H9 (cell line): ENCODE measurements around the gene GPC6. TPM values are rescaled to one million over a fixed set of nuclear protein-coding genes. Genes with fewer than 3 reads are reported as not detected.

Experiments
- DNase-seq: peaks from one replicate; pipeline ENCODE4 v3.0.0-alpha.2; 2017
- H2AFZ ChIP-seq: one replicate; pipeline ENCODE4 v1.6.1; 2013; ENCODE audit warnings: mild to moderate bottlenecking, low read length, control low read depth, moderate library complexity
- H2AK5ac ChIP-seq: 2 replicates; pipeline ENCODE4 v1.6.1; 2013; ENCODE audit warnings: low read length, control low read depth, mixed read lengths; ENCODE audit not compliant: insufficient read length
- H2BK120ac ChIP-seq: one replicate; pipeline ENCODE4 v1.6.1; 2013; ENCODE audit warnings: low read depth, mild to moderate bottlenecking, low read length, control low read depth, inconsistent platforms; ENCODE audit not compliant: poor library complexity, severe bottlenecking
- H2BK12ac ChIP-seq: 2 replicates; pipeline ENCODE4 v1.6.1; 2013; ENCODE audit warnings: low read length, control low read depth, mixed read lengths, low read depth; ENCODE audit not compliant: insufficient read length
- H2BK15ac ChIP-seq: 2 replicates; pipeline ENCODE4 v1.6.1; 2013; ENCODE audit warnings: low read depth, low read length, control low read depth
- H2BK20ac ChIP-seq: one replicate; pipeline ENCODE4 v1.6.1; 2013; ENCODE audit warnings: low read depth, mild to moderate bottlenecking, low read length, control low read depth, inconsistent platforms; ENCODE audit not compliant: poor library complexity, severe bottlenecking
- H2BK5ac ChIP-seq: 2 replicates; pipeline ENCODE4 v1.6.1; 2013; ENCODE audit warnings: low read length, control low read depth, mixed read lengths; ENCODE audit not compliant: insufficient read length
- H3K14ac ChIP-seq: 2 replicates; pipeline ENCODE4 v1.6.1; 2013; ENCODE audit warnings: low read length, control low read depth; ENCODE audit not compliant: insufficient read depth
- H3K18ac ChIP-seq: 2 replicates; pipeline ENCODE4 v1.6.1; 2013; ENCODE audit warnings: low read depth, mild to moderate bottlenecking, mixed read lengths, low read length, control low read depth; ENCODE audit not compliant: insufficient read length
- H3K23ac ChIP-seq: 2 replicates; pipeline ENCODE4 v1.6.1; 2013; ENCODE audit warnings: low read length, control low read depth, mixed read lengths, low read depth; ENCODE audit not compliant: insufficient read length
- H3K23me2 ChIP-seq: 2 replicates; pipeline ENCODE4 v1.6.1; 2013; ENCODE audit warnings: low read depth, mild to moderate bottlenecking, mixed read lengths, low read length, control low read depth; ENCODE audit not compliant: insufficient read length, poor library complexity, severe bottlenecking
- H3K27ac ChIP-seq: 2 replicates; pipeline ENCODE4 v1.5.1; 2013; ENCODE audit warnings: low read length, control low read depth, mixed read lengths, low read depth; ENCODE audit not compliant: insufficient read length
- H3K27me3 ChIP-seq: 2 replicates; pipeline ENCODE4 v1.6.1; 2013; ENCODE audit warnings: low read length, control low read depth, inconsistent platforms; ENCODE audit not compliant: insufficient read depth
- H3K4ac ChIP-seq: 2 replicates; pipeline ENCODE4 v1.6.1; 2013; ENCODE audit warnings: low read depth, mild to moderate bottlenecking, control low read depth, inconsistent platforms, low read length, moderate library complexity
- H3K4me1 ChIP-seq: 2 replicates; pipeline ENCODE4 v1.6.1; 2013; ENCODE audit warnings: low read length, control low read depth, inconsistent platforms; ENCODE audit not compliant: insufficient read depth
- H3K4me2 ChIP-seq: 2 replicates; pipeline ENCODE4 v1.6.1; 2013; ENCODE audit warnings: low read length, control low read depth, mixed read lengths; ENCODE audit not compliant: insufficient read length, insufficient read depth
- H3K56ac ChIP-seq: 2 replicates; pipeline ENCODE4 v1.6.1; 2013; ENCODE audit warnings: low read depth, mild to moderate bottlenecking, mixed read lengths, low read length, control low read depth; ENCODE audit not compliant: insufficient read length
- H3K79me1 ChIP-seq: 2 replicates; pipeline ENCODE4 v1.6.1; 2013; ENCODE audit warnings: low read depth, mild to moderate bottlenecking, moderate library complexity, low read length, control low read depth, inconsistent platforms; ENCODE audit not compliant: insufficient read depth, poor library complexity, severe bottlenecking
- H3K79me2 ChIP-seq: 2 replicates; pipeline ENCODE4 v1.6.1; 2013; ENCODE audit warnings: low read length, control low read depth, inconsistent platforms; ENCODE audit not compliant: insufficient read depth
- H3K9ac ChIP-seq: 2 replicates; pipeline ENCODE4 v1.6.1; 2013; ENCODE audit warnings: low read length, control low read depth, mixed read lengths; ENCODE audit not compliant: insufficient read length; ENCODE audit errors: extremely low read depth
- H3K9me3 ChIP-seq: one replicate; pipeline ENCODE4 v1.6.1; 2013; ENCODE audit warnings: low read depth, low read length, inconsistent platforms; ENCODE audit not compliant: control insufficient read depth
- H3T11ph ChIP-seq: one replicate; pipeline ENCODE4 v1.6.1; 2013; ENCODE audit warnings: mild to moderate bottlenecking, low read length, control low read depth, inconsistent platforms
- H4K20me1 ChIP-seq: one replicate; pipeline ENCODE4 v1.6.1; 2013; ENCODE audit not compliant: control insufficient read depth, insufficient read length, insufficient read depth
- H4K5ac ChIP-seq: 2 replicates; pipeline ENCODE4 v1.6.1; 2013; ENCODE audit warnings: low read depth, mild to moderate bottlenecking, mixed read lengths, low read length, control low read depth; ENCODE audit not compliant: insufficient read length
- H4K8ac ChIP-seq: replicated peaks from 2 replicates; pipeline ENCODE4 v1.6.1; 2013; ENCODE audit warnings: low read length, control low read depth, mixed read lengths, low read depth; ENCODE audit not compliant: insufficient read length
- H4K91ac ChIP-seq: 2 replicates; pipeline ENCODE4 v1.6.1; 2013; ENCODE audit warnings: low read depth, mild to moderate bottlenecking, moderate library complexity, mixed read lengths, low read length, control low read depth; ENCODE audit not compliant: insufficient read length
- H3K27ac Mint-ChIP-seq, 3 experiments: 2 replicates in 2 of 3; 3 replicates in 1 of 3; pipeline ENCODE4 v1.8.0; 2020 to 2021; ENCODE audit warnings: mixed read lengths in 3 of 3, mild to moderate bottlenecking in 1 of 3, moderate library complexity in 1 of 3
- H3K27me3 Mint-ChIP-seq: 2 replicates; pipeline ENCODE4 v1.8.0; 2021; ENCODE audit warnings: low read depth, mild to moderate bottlenecking, moderate library complexity, mixed read lengths
- H3K36me3 Mint-ChIP-seq, 3 experiments: 2 replicates in 2 of 3; 3 replicates in 1 of 3; pipeline ENCODE4 v1.8.0; 2020 to 2021; ENCODE audit warnings: low read depth in 3 of 3, mixed read lengths in 3 of 3; ENCODE audit not compliant: insufficient read depth in 1 of 3
- H3K4me1 Mint-ChIP-seq, 2 experiments: 2 replicates each; pipeline ENCODE4 v1.8.0; 2020; ENCODE audit warnings: mixed read lengths in 2 of 2
- H3K4me3 Mint-ChIP-seq, 2 experiments: 2 replicates in 1 of 2; 3 replicates in 1 of 2; pipeline ENCODE4 v1.8.0; 2020 to 2021; ENCODE audit warnings: mild to moderate bottlenecking in 2 of 2, mixed read lengths in 2 of 2, moderate library complexity in 1 of 2
- H3K9me3 Mint-ChIP-seq, 2 experiments: 2 replicates in 1 of 2; 3 replicates in 1 of 2; pipeline ENCODE4 v1.8.0; 2020; ENCODE audit warnings: mild to moderate bottlenecking in 2 of 2, mixed read lengths in 2 of 2, moderate library complexity in 1 of 2
- CTCF ChIP-seq: fragments of 200-600 bp; sonication (generic); conservative IDR thresholded peaks from 3 replicates; pipeline ENCODE4 v1.8.0; 2021; ENCODE audit warnings: antibody characterized with exemption, mild to moderate bottlenecking
- WGBS: extraction: QIAGEN DNeasy Blood & Tissue Kit; methylation state at CpG from one replicate; pipeline ENCODE4 v1.1.7; 2013; ENCODE audit warnings: missing lambda C conversion rate, low lambda C conversion rate, mixed read lengths; ENCODE audit not compliant: insufficient read length; ENCODE audit errors: extremely low coverage; 5-methylcytosine and 5-hydroxymethylcytosine counted together
- total RNA-seq: library from RNA; stranded (reverse); gene quantifications from 2 replicates; pipeline ENCODE4 v1.2.1, GENCODE V29; 2021

The GPC6 gene
- total RNA-seq, 1 experiment from 2014 or later: 15.6 TPM

GRCh38 chr13:93468433-93468832 is 241.8 kb downstream of the GPC6 start:
- no CpG with 5 or more reads among the region's 1 CpG for WGBS
- no peaks in the 10 kb centered on the region for H3K27me3 ChIP-seq
- no peak overlapping the region for H2BK15ac ChIP-seq
- H3K23ac ChIP-seq: no peak overlapping the region
- H2BK20ac ChIP-seq: no peak overlapping the region
- H3K56ac ChIP-seq: no peak overlapping the region
- Mint-ChIP-seq H3K4me1 (peaks cover 2 to 4% of the 10 kb centered on the region in 2 experiments; a peak in 2 of 4 replicates), H3K4me3 (no peak overlapping the region), H3K9me3 (peaks cover 9 to 14% of the 10 kb centered on the region in 2 experiments), H3K27ac (no peak overlapping the region), H3K27me3 (no peaks in the 10 kb centered on the region), H3K36me3 (peaks cover 10 to 19% (median 13%) of the 10 kb centered on the region in 3 experiments)
- no peak overlapping the region for H3K4ac ChIP-seq
- H3K18ac ChIP-seq: no peak overlapping the region
- no peak overlapping the region for H2BK120ac ChIP-seq
- no peaks in the 10 kb centered on the region for H3K23me2 ChIP-seq
- H3K4me2 ChIP-seq: no peak overlapping the region
- no peak overlapping the region for H3K27ac ChIP-seq
- H3K79me1 ChIP-seq: no peaks in the 10 kb centered on the region
- no peaks in the 10 kb centered on the region for H4K20me1 ChIP-seq
- no peak overlapping the region for H2BK5ac ChIP-seq
- no peak overlapping the region for H2BK12ac ChIP-seq
- TF ChIP-seq CTCF: no peak
- no peaks in the 10 kb centered on the region for H3K9me3 ChIP-seq
- H4K8ac ChIP-seq: no peak overlapping the region
- no peaks in the 10 kb centered on the region; the same call in 1 of the 2 replicates for H3K79me2 ChIP-seq
- no peak overlapping the region for H3K9ac ChIP-seq
- H3K4me1 ChIP-seq: no peaks in the 10 kb centered on the region
- no peak for DNase-seq
- no peak overlapping the region for H2AK5ac ChIP-seq
- H3T11ph ChIP-seq: no peak overlapping the region
- no peak overlapping the region for H4K5ac ChIP-seq
- no peak overlapping the region for H2AFZ ChIP-seq
- H3K14ac ChIP-seq: no peak overlapping the region
- no peak overlapping the region for H4K91ac ChIP-seq
